ENCODE data around the gene FXYD1.
A peak's percentile ranks its signal among the peaks of the same experiment; 100 is the strongest.

The FXYD1 gene

GRCh38 chr19:35119578-35120155 lies 19.0 kb upstream of the FXYD1 start:
- Histone ChIP-seq H3K9ac (no peak overlapping the region), H3K27ac (peak overlapping the region in 6 of 11 experiments; percentile 11 to 57 (median 44); a peak in 6 of 22 replicates), H3K36me3 (no peaks in the 10 kb centered on the region), H3K9me3 (replicated peaks in 1 of 11) (no peaks in the 10 kb centered on the region), H3K27me3 (no peaks in the 10 kb centered on the region; a peak in 1 of 22 replicates), H3K4me1 (peaks cover 57 to 76% (median 70%) of the 10 kb centered on the region in 10 experiments), H3K4me3 (no peak overlapping the region), H4K20me1 (no peaks in the 10 kb centered on the region), H3K4me2 (peak overlapping the region; percentile 31 to 91 (median 71); a peak in 19 of 22 replicates)
- TF ChIP-seq Cebpa-rat (IDR thresholded peaks at IDR 0.05), result no peak

- TF ChIP-seq Cebpa-rat (IDR thresholded peaks at IDR 0.05), result no peak
- Histone ChIP-seq H3K4me2 (peak overlapping the region; percentile 31 to 91 (median 71)), H3K27me3 (no peaks in the 10 kb centered on the region; a peak in 1 of 22 replicates), H3K9me3 (replicated peaks in 1 of 11) (no peaks in the 10 kb centered on the region), H3K4me3 (no peak overlapping the region), H4K20me1 (no peaks in the 10 kb centered on the region), H3K27ac (peak overlapping the region in 7 of 11 experiments; percentile 27 to 57 (median 41); a peak in 13 of 22 replicates), H3K4me1 (peaks cover 59 to 79% (median 72%) of the 10 kb centered on the region in 10 experiments), H3K36me3 (no peaks in the 10 kb centered on the region), H3K9ac (0 out of 22 replicates have a peak overlapping the region, but pooled peaks of 1 of the 11 experiments have one; percentile 27)
Observed at GRCh38 chr19:35120492-35120891, 18.1 kb upstream of the FXYD1 start.

GRCh38 chr19:35120898-35121297 lies 17.7 kb upstream of the FXYD1 start:
- Histone ChIP-seq H4K20me1 (no peaks in the 10 kb centered on the region), H3K9me3 (replicated peaks in 1 of 11) (no peaks in the 10 kb centered on the region), H3K9ac (0 out of 22 replicates have a peak overlapping the region, but pooled peaks of 1 of the 11 experiments have one; percentile 27), H3K4me1 (peaks cover 59 to 83% (median 75%) of the 10 kb centered on the region in 10 experiments), H3K27ac (peak overlapping the region in 6 of 11 experiments; percentile 17 to 54 (median 35); a peak in 12 of 22 replicates), H3K4me2 (peak overlapping the region; percentile 31 to 91 (median 71)), H3K4me3 (no peak overlapping the region), H3K36me3 (no peaks in the 10 kb centered on the region), H3K27me3 (no peaks in the 10 kb centered on the region; a peak in 1 of 22 replicates)
- no peak for TF ChIP-seq Cebpa-rat (IDR thresholded peaks at IDR 0.05)

- no peaks in the 10 kb centered on the region; a peak in 1 of 22 replicates for H3K27me3 ChIP-seq
- H3K27ac ChIP-seq, result no peak overlapping the region
- peaks cover 59 to 89% (median 83%) of the 10 kb centered on the region in 10 experiments for H3K4me1 ChIP-seq
- no peaks in the 10 kb centered on the region for H3K9me3 ChIP-seq (replicated peaks in 1 of 11)
- peak overlapping the region in 2 of 11 experiments; percentile 11 to 63; a peak in 1 of 22 replicates for H3K9ac ChIP-seq
- H3K4me2 ChIP-seq, result peak overlapping the region; percentile 60 to 91 (median 78)
- no peaks in the 10 kb centered on the region for H4K20me1 ChIP-seq
- no peak; a peak in 1 of 22 replicates for TF ChIP-seq Cebpa-rat (IDR thresholded peaks at IDR 0.05)
- H3K36me3 ChIP-seq, result no peaks in the 10 kb centered on the region
- H3K4me3 ChIP-seq, result no peak overlapping the region
Observed at GRCh38 chr19:35122687-35123551, 15.7 kb upstream of the FXYD1 start.

GRCh38 chr19:35123573-35123972 lies 15.1 kb upstream of the FXYD1 start:
- Histone ChIP-seq H3K27me3 (no peaks in the 10 kb centered on the region; a peak in 1 of 22 replicates), H3K9ac (peak overlapping the region in 3 of 11 experiments; percentile 11 to 63 (median 52); a peak in 3 of 22 replicates), H3K27ac (0 out of 22 replicates have a peak overlapping the region, but pooled peaks of 2 of the 11 experiments have one; percentile 44 to 55), H3K4me3 (peak overlapping the region in 2 of 10 experiments; percentile 56 to 60; a peak in 3 of 20 replicates), H4K20me1 (no peaks in the 10 kb centered on the region), H3K4me2 (peak overlapping the region; percentile 60 to 91 (median 78)), H3K36me3 (no peaks in the 10 kb centered on the region), H3K9me3 (replicated peaks in 1 of 11) (no peaks in the 10 kb centered on the region), H3K4me1 (peaks cover 57 to 86% (median 81%) of the 10 kb centered on the region in 10 experiments)
- TF ChIP-seq Cebpa-rat (IDR thresholded peaks at IDR 0.05), result no peak

GRCh38 chr19:35124098-35125060 lies 14.2 kb upstream of the FXYD1 start:
- Histone ChIP-seq H3K9ac (peak overlapping the region; percentile 18 to 67 (median 52); a peak in 15 of 22 replicates), H3K36me3 (no peaks in the 10 kb centered on the region), H3K4me3 (peak overlapping the region; percentile 15 to 68 (median 56); a peak in 19 of 20 replicates), H4K20me1 (no peaks in the 10 kb centered on the region), H3K27me3 (no peaks in the 10 kb centered on the region; a peak in 1 of 22 replicates), H3K9me3 (replicated peaks in 1 of 11) (no peaks in the 10 kb centered on the region), H3K27ac (peak overlapping the region in 8 of 11 experiments; percentile 26 to 56 (median 46); a peak in 13 of 22 replicates), H3K4me2 (peak overlapping the region; percentile 60 to 91 (median 78)), H3K4me1 (peaks cover 49 to 78% (median 73%) of the 10 kb centered on the region in 10 experiments)
- no peak for TF ChIP-seq Cebpa-rat (IDR thresholded peaks at IDR 0.05)

GRCh38 chr19:35125270-35125717 lies 13.3 kb upstream of the FXYD1 start:
- H3K4me2 ChIP-seq, result peak overlapping the region in 9 of 11 experiments; percentile 70 to 91 (median 82); a peak in 18 of 22 replicates
- H3K27me3 ChIP-seq, result no peaks in the 10 kb centered on the region; a peak in 1 of 22 replicates
- H3K4me3 ChIP-seq, result no peak overlapping the region
- H3K9ac ChIP-seq, result no peak overlapping the region; a peak in 1 of 22 replicates
- H4K20me1 ChIP-seq, result no peaks in the 10 kb centered on the region
- no peaks in the 10 kb centered on the region for H3K36me3 ChIP-seq
- no peak for TF ChIP-seq Cebpa-rat (IDR thresholded peaks at IDR 0.05)
- peaks cover 40 to 69% (median 64%) of the 10 kb centered on the region in 10 experiments for H3K4me1 ChIP-seq
- H3K9me3 ChIP-seq (replicated peaks in 1 of 11), result no peaks in the 10 kb centered on the region
- H3K27ac ChIP-seq, result no peak overlapping the region

All from BLaER1 treated with 17β-estradiol and CSF1 and Interleukin-3, amounts not matched to agents 10 nM and 100 nM (cell line).